OCI-LY1 (cell line): ENCODE results near the gene C17orf100.

Experiments
- H2AFZ ChIP-seq: fragments of 200-600 bp; sonication (generic), shearing (Covaris generic); 2 replicates; pipeline ENCODE4 v1.6.0; 2014; ENCODE audit warnings: antibody characterized with exemption, mild to moderate bottlenecking, low read length
- H3F3A ChIP-seq: fragments of 200-600 bp; sonication (generic), shearing (Covaris generic); 2 replicates; pipeline ENCODE4 v1.6.0; 2014; ENCODE audit warnings: mild to moderate bottlenecking, antibody characterized with exemption, low read length, moderate library complexity; ENCODE audit not compliant: insufficient read depth
- H3K27ac ChIP-seq: fragments of 200-600 bp; sonication (generic); 2 replicates; pipeline ENCODE4 v1.5.1; 2014; ENCODE audit warnings: low read length, mixed run types, mild to moderate bottlenecking, low read depth; ENCODE audit not compliant: poor library complexity, severe bottlenecking
- H3K27me3 ChIP-seq: fragments of 200-600 bp; sonication (generic); 2 replicates; pipeline ENCODE4 v1.6.0; 2014; ENCODE audit warnings: antibody characterized with exemption, mild to moderate bottlenecking, low read length, moderate library complexity; ENCODE audit not compliant: insufficient read depth
- H3K36me3 ChIP-seq: fragments of 200-600 bp; sonication (generic); 2 replicates; pipeline ENCODE4 v1.6.1; 2014; ENCODE audit warnings: mild to moderate bottlenecking, antibody characterized with exemption, low read length, moderate library complexity, mixed read lengths; ENCODE audit not compliant: insufficient read depth
- H3K4me1 ChIP-seq: fragments of 200-600 bp; sonication (generic); 2 replicates; pipeline ENCODE4 v1.5.1; 2014; ENCODE audit warnings: mild to moderate bottlenecking, low read length, moderate library complexity; ENCODE audit not compliant: insufficient read depth, severe bottlenecking
- H3K4me2 ChIP-seq: fragments of 200-600 bp; sonication (generic), shearing (Covaris generic); 2 replicates; pipeline ENCODE4 v1.6.1; 2014; ENCODE audit warnings: low read length
- H3K4me3 ChIP-seq: fragments of 200-600 bp; sonication (generic); 2 replicates; pipeline ENCODE4 v1.5.1; 2014; ENCODE audit warnings: low read length, low read depth, mild to moderate bottlenecking, mixed read lengths; ENCODE audit not compliant: poor library complexity, severe bottlenecking
- H3K79me2 ChIP-seq: fragments of 200-600 bp; shearing (Covaris generic); 2 replicates; pipeline ENCODE4 v1.6.1; 2016; ENCODE audit warnings: mixed run types, low read length, mixed read lengths; ENCODE audit not compliant: insufficient read depth
- H3K9ac ChIP-seq: fragments of 200-600 bp; sonication (generic), shearing (Covaris generic); 2 replicates; pipeline ENCODE4 v1.6.1; 2014; ENCODE audit warnings: mild to moderate bottlenecking, low read length, mixed read lengths
- H3K9me2 ChIP-seq: fragments of 200-600 bp; sonication (generic), shearing (Covaris generic); 2 replicates; pipeline ENCODE4 v1.6.1; 2014; ENCODE audit warnings: low read depth, mild to moderate bottlenecking, low read length, mixed read lengths
- H3K9me3 ChIP-seq: fragments of 200-600 bp; shearing (Covaris generic); 2 replicates; pipeline ENCODE4 v1.6.1; 2014; ENCODE audit warnings: low read length, mixed read lengths
- H4K20me1 ChIP-seq: fragments of 200-600 bp; sonication (generic), shearing (Covaris generic); 2 replicates; pipeline ENCODE4 v1.6.0; 2016; ENCODE audit warnings: mild to moderate bottlenecking, low read length; ENCODE audit not compliant: insufficient read depth
- EZH2 ChIP-seq: fragments of 200-600 bp; sonication (generic), shearing (Covaris generic); IDR thresholded peaks from 2 replicates; pipeline ENCODE4 v1.8.0; 2017; ENCODE audit warnings: borderline replicate concordance, mixed run types, mild to moderate bottlenecking, antibody characterized with exemption, low read length, moderate library complexity, mixed read lengths
- TF ChIP-seq, protein P1 (sequence below): fragments of 200-600 bp; sonication (generic), shearing (Covaris generic); IDR thresholded peaks from 2 replicates; pipeline ENCODE4 v1.5.1; 2017; ENCODE audit warnings: mild to moderate bottlenecking, antibody characterized with exemption, low read length, moderate library complexity, mixed read lengths

Gene C17orf100

GRCh38 chr17:6666557-6666956 is 15.0 kb downstream of the C17orf100 start:
- H3K9ac ChIP-seq, result no peak overlapping the region
- no peak overlapping the region for H3K4me3 ChIP-seq
- no peaks in the 10 kb centered on the region for H3K79me2 ChIP-seq
- H3K36me3 ChIP-seq, result 0 out of 2 replicates have a peak, but pooled peaks cover 5% of the 10 kb centered on the region
- H3K9me2 ChIP-seq, result no peaks in the 10 kb centered on the region
- H3F3A ChIP-seq, result no peaks in the 10 kb centered on the region
- no peak overlapping the region for H3K27ac ChIP-seq
- TF ChIP-seq, protein P1, sequence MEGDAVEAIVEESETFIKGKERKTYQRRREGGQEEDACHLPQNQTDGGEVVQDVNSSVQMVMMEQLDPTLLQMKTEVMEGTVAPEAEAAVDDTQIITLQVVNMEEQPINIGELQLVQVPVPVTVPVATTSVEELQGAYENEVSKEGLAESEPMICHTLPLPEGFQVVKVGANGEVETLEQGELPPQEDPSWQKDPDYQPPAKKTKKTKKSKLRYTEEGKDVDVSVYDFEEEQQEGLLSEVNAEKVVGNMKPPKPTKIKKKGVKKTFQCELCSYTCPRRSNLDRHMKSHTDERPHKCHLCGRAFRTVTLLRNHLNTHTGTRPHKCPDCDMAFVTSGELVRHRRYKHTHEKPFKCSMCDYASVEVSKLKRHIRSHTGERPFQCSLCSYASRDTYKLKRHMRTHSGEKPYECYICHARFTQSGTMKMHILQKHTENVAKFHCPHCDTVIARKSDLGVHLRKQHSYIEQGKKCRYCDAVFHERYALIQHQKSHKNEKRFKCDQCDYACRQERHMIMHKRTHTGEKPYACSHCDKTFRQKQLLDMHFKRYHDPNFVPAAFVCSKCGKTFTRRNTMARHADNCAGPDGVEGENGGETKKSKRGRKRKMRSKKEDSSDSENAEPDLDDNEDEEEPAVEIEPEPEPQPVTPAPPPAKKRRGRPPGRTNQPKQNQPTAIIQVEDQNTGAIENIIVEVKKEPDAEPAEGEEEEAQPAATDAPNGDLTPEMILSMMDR, result no peak
- no peak for TF ChIP-seq EZH2
- H2AFZ ChIP-seq, result no peak overlapping the region
- H4K20me1 ChIP-seq, result no peaks in the 10 kb centered on the region
- H3K9me3 ChIP-seq, result no peaks in the 10 kb centered on the region
- peaks cover under 1% of the 10 kb centered on the region for H3K4me1 ChIP-seq
- no peak overlapping the region for H3K4me2 ChIP-seq
- no peaks in the 10 kb centered on the region for H3K27me3 ChIP-seq

- H2AFZ ChIP-seq, result no peak overlapping the region
- H3K79me2 ChIP-seq, result no peaks in the 10 kb centered on the region
- no peaks in the 10 kb centered on the region for H3K9me2 ChIP-seq
- no peaks in the 10 kb centered on the region for H4K20me1 ChIP-seq
- no peak overlapping the region for H3K9ac ChIP-seq
- no peaks in the 10 kb centered on the region for H3K27me3 ChIP-seq
- H3K27ac ChIP-seq, result no peak overlapping the region
- no peaks in the 10 kb centered on the region for H3F3A ChIP-seq
- H3K4me2 ChIP-seq, result no peak overlapping the region
- H3K4me1 ChIP-seq, result no peaks in the 10 kb centered on the region
- H3K36me3 ChIP-seq, result 0 out of 2 replicates have a peak, but pooled peaks cover 4% of the 10 kb centered on the region
- no peak for TF ChIP-seq EZH2
- TF ChIP-seq, protein P1, result no peak
- no peaks in the 10 kb centered on the region for H3K9me3 ChIP-seq
- no peak overlapping the region for H3K4me3 ChIP-seq
Observed at GRCh38 chr17:6667516-6667915, 16.0 kb downstream of the C17orf100 start.

- 0 out of 2 replicates have a peak, but pooled peaks cover 4% of the 10 kb centered on the region for H3K36me3 ChIP-seq
- no peak for TF ChIP-seq EZH2
- TF ChIP-seq, protein P1, result no peak
- no peak overlapping the region for H3K27ac ChIP-seq
- no peak overlapping the region for H3K4me2 ChIP-seq
- H3F3A ChIP-seq, result no peaks in the 10 kb centered on the region
- no peaks in the 10 kb centered on the region for H3K27me3 ChIP-seq
- H3K9ac ChIP-seq, result no peak overlapping the region
- no peaks in the 10 kb centered on the region for H4K20me1 ChIP-seq
- H2AFZ ChIP-seq, result no peak overlapping the region
- H3K9me2 ChIP-seq, result no peaks in the 10 kb centered on the region
- no peaks in the 10 kb centered on the region for H3K79me2 ChIP-seq
- H3K4me3 ChIP-seq, result no peak overlapping the region
- H3K9me3 ChIP-seq, result no peaks in the 10 kb centered on the region
- H3K4me1 ChIP-seq, result no peaks in the 10 kb centered on the region
Observed at GRCh38 chr17:6668219-6668618, 16.7 kb downstream of the C17orf100 start.
